Spleen (tissue), 11 donors: ENCODE results near the gene EXT2. TPM values are rescaled to one million over a fixed set of nuclear protein-coding genes. Genes with fewer than 3 reads are reported as not detected.

ENCODE experiments used
- DNase-seq: peaks from one replicate; pipeline ENCODE4 v3.0.0-alpha.2; 2020
- H3K27ac ChIP-seq, 8 donors: fragments of 200-600 bp; sonication (generic) in 7 of 8; 1 replicate in 4 of 8; 2 replicates in 4 of 8; pipeline versions ENCODE4 v1.5.0 to v1.8.0; 2016 to 2021; ENCODE audit warnings: inconsistent platforms in 4 of 8, mild to moderate bottlenecking in 4 of 8, moderate library complexity in 1 of 8
- H3K27me3 ChIP-seq, 7 donors: fragments of 200-600 bp; sonication (generic) in 6 of 7; replicated peaks in 1 of 7; 1 replicate in 4 of 7; 2 replicates in 3 of 7; pipeline versions ENCODE4 v1.5.0 to v1.8.0; 2016 to 2021; ENCODE audit warnings: inconsistent platforms in 3 of 7, mild to moderate bottlenecking in 1 of 7
- H3K36me3 ChIP-seq, 6 donors: fragments of 200-600 bp; sonication (generic) in 5 of 6; 1 replicate in 4 of 6; 2 replicates in 2 of 6; pipeline versions ENCODE4 v1.5.0 to v1.8.0; 2016 to 2021; ENCODE audit warnings: inconsistent platforms in 2 of 6
- H3K4me1 ChIP-seq, 6 donors: fragments of 200-600 bp; sonication (generic) in 5 of 6; 1 replicate in 3 of 6; 2 replicates in 3 of 6; pipeline versions ENCODE4 v1.5.0 to v1.8.0; 2016 to 2021; ENCODE audit warnings: inconsistent platforms in 3 of 6
- H3K4me3 ChIP-seq, 8 donors: fragments of 200-600 bp; sonication (generic) in 7 of 8; 1 replicate in 4 of 8; 2 replicates in 4 of 8; pipeline versions ENCODE4 v1.5.0 to v1.8.0; 2016 to 2021; ENCODE audit warnings: inconsistent platforms in 4 of 8, mild to moderate bottlenecking in 4 of 8, moderate library complexity in 2 of 8
- H3K9me3 ChIP-seq, 8 donors: fragments of 200-600 bp; sonication (generic) in 7 of 8; 1 replicate in 4 of 8; 2 replicates in 4 of 8; pipeline versions ENCODE4 v1.5.0 to v1.8.0; 2016 to 2021; ENCODE audit warnings: inconsistent platforms in 4 of 8
- CTCF ChIP-seq, 11 experiments: fragments of 200-600 bp in 7 of 11; fragments of 450-650 bp in 4 of 11; sonication (generic) in 4 of 11; IDR thresholded peaks in 8 of 11; conservative IDR thresholded peaks in 3 of 11; 1 replicate in 7 of 11; 2 replicates in 4 of 11; pipeline versions ENCODE4 v1.4.0 to v1.8.0; 2016 to 2021; ENCODE audit warnings: antibody characterized with exemption in 11 of 11, inconsistent platforms in 4 of 11, mild to moderate bottlenecking in 1 of 11
- POLR2A ChIP-seq, 3 donors: fragments of 450-650 bp; IDR thresholded peaks; one replicate each; pipeline ENCODE4 v1.5.1; 2017; ENCODE audit warnings: antibody characterized with exemption in 3 of 3, mild to moderate bottlenecking in 1 of 3
- POLR2AphosphoS5 ChIP-seq, 3 donors: sonication (generic); formaldehyde crosslinking; IDR thresholded peaks; one replicate each; pipeline ENCODE4 v1.5.1; 2017; ENCODE audit warnings: antibody characterized with exemption in 3 of 3
- WGBS, 5 donors: extraction: QIAGEN DNeasy Blood & Tissue Kit in 3 of 5; methylation state at CpG; one replicate each; pipeline versions ENCODE4 v1.1.5 to v1.1.7; 2013 to 2018; 5-methylcytosine and 5-hydroxymethylcytosine counted together
- intact Hi-C: fragments of 100-400 bp; cut with DNase I; formaldehyde crosslinking; loops from one replicate; pipeline ENCODE4 v1.15.0; 2023; ENCODE audit warnings: low total_unique reads
- polyA plus RNA-seq, 3 donors: library from polyadenylated mRNA; stranded (reverse); fragments of 200-250 nt; gene quantifications; one replicate each; pipeline ENCODE4 v1.2.1, GENCODE V29; 2013
- total RNA-seq, 7 donors: library from RNA; depleted of rRNA in 3 of 7; stranded (reverse); fragments of >200 nt in 3 of 7; fragmentation: NEBNext Ultra II Directional in 4 of 7; extraction: Animal tissue kit (Norgen Biotek cat#: 25700) in 4 of 7; gene quantifications; one replicate each; pipeline versions ENCODE4 v1.1.0 to v1.2.1, GENCODE V29; 2016 to 2021
- donor health status: healthy with polysubstance abuse.
- donor health status: DM: no; HTN: no; CAD: no; lungs with moderate emphysema.
- donor health status: DM: no; HTN: no; CAD: no.
- donor health status: Bipolar disorder and iron deficiency.
- donor health status: healthy.
- donor health status: DM: no; HTN: no; CAD: no.
- donor health status: DM: yes; HTN: yes; CAD: no.

EXT2 gene
- total and polyA plus RNA-seq, 10 donors: 10.0 to 60.1 (median 41.3) TPM

- H3K4me3 ChIP-seq: no peak overlapping the region
- no peaks in the 10 kb centered on the region for H3K27me3 ChIP-seq
- H3K9me3 ChIP-seq: peaks cover 0 to 5% (median 0%) of the 10 kb centered on the region in 8 donors
- no peak overlapping the region for H3K27ac ChIP-seq
- TF ChIP-seq POLR2AphosphoS5 (IDR thresholded peaks at IDR 0.05): no peak
- no peak for TF ChIP-seq POLR2A (IDR thresholded peaks at IDR 0.05)
- no peak for TF ChIP-seq CTCF (IDR thresholded peaks at IDR 0.05 in 8 of 11, conservative IDR thresholded peaks at IDR 0.05 in 3 of 11)
- intact Hi-C loops: no loop called here
- 74 to 89% (median 82%) methylated on average over 2 of the region's 2 CpGs for WGBS, 5 donors
- H3K36me3 ChIP-seq: peaks cover 0 to 14% (median 4%) of the 10 kb centered on the region in 6 donors
- no peak for DNase-seq
- H3K4me1 ChIP-seq: peaks cover 0 to 2% (median 0%) of the 10 kb centered on the region in 6 donors
These were observed 67.2 kb downstream of the EXT2 start for GRCh38 chr11:44162662-44163061.

GRCh38 chr11:44165432-44165831, 70.0 kb downstream of the EXT2 start:
- intact Hi-C loops: no loop called here
- WGBS, 5 donors: 92 to 100% (median 97%) methylated on average over 1 of the region's 1 CpG

DNA sequence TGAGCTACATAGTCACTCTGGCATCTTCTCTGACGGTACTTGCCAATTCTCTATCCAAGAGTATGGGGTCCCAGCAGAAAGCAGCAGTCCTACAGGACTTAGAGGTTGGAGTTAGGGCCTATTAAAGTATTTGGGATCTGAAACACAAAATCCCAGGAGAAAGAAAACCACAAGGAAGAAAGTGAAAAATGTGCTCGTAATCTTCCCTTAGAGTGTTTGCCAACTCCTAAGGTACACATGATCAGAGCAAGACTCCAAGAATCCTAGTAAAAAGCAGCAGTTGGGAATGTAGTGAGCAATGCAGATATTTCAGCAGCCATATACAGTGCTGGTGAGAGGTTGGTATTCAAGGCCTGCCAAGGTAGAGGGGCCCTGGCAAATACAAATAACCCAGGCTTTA, 71.6 kb downstream of the EXT2 start:
- H3K27ac ChIP-seq: no peak overlapping the region
- TF ChIP-seq POLR2AphosphoS5 (IDR thresholded peaks at IDR 0.05): no peak
- TF ChIP-seq POLR2A (IDR thresholded peaks at IDR 0.05): no peak
- TF ChIP-seq CTCF (IDR thresholded peaks at IDR 0.05 in 8 of 11, conservative IDR thresholded peaks at IDR 0.05 in 3 of 11): no peak
- no peaks in the 10 kb centered on the region for H3K9me3 ChIP-seq
- WGBS, 5 donors: 92 to 98% (median 95%) methylated on average over 2 of the region's 2 CpGs
- H3K27me3 ChIP-seq: no peaks in the 10 kb centered on the region
- H3K4me3 ChIP-seq: no peak overlapping the region
- H3K4me1 ChIP-seq: no peaks in the 10 kb centered on the region
- intact Hi-C loops: no loop called here
- peaks cover 0 to 18% (median 6%) of the 10 kb centered on the region in 6 donors for H3K36me3 ChIP-seq
- no peak for DNase-seq

More at GRCh38 chr11:44165432-44165831, 70.0 kb downstream of the EXT2 start:
- TF ChIP-seq POLR2A (IDR thresholded peaks at IDR 0.05) (no peak), CTCF (IDR thresholded peaks at IDR 0.05 in 8 of 11, conservative IDR thresholded peaks at IDR 0.05 in 3 of 11) (no peak), POLR2AphosphoS5 (IDR thresholded peaks at IDR 0.05) (no peak)
- Histone ChIP-seq H3K27me3 (no peaks in the 10 kb centered on the region), H3K4me3 (no peak overlapping the region), H3K9me3 (no peaks in the 10 kb centered on the region), H3K36me3 (peaks cover 0 to 8% (median 0%) of the 10 kb centered on the region in 6 donors), H3K4me1 (no peaks in the 10 kb centered on the region), H3K27ac (no peak overlapping the region)
- DNase-seq: no peak

- H3K9me3 ChIP-seq: no peaks in the 10 kb centered on the region
- no peak overlapping the region for H3K27ac ChIP-seq
- intact Hi-C loops: no loop called here
- H3K27me3 ChIP-seq: no peaks in the 10 kb centered on the region
- H3K36me3 ChIP-seq: peaks cover 0 to 39% (median 9%) of the 10 kb centered on the region in 6 donors
- WGBS, 5 donors: 91 to 98% (median 92%) methylated on average over 4 of the region's 4 CpGs
- DNase-seq: no peak
- no peak for TF ChIP-seq POLR2A (IDR thresholded peaks at IDR 0.05)
- no peak for TF ChIP-seq CTCF (IDR thresholded peaks at IDR 0.05 in 8 of 11, conservative IDR thresholded peaks at IDR 0.05 in 3 of 11)
- no peak for TF ChIP-seq POLR2AphosphoS5 (IDR thresholded peaks at IDR 0.05)
- no peaks in the 10 kb centered on the region for H3K4me1 ChIP-seq
- H3K4me3 ChIP-seq: no peak overlapping the region
These were observed 76.0 kb downstream of the EXT2 start for GRCh38 chr11:44171518-44171917.
